ENCODE data around the gene FAN1.

FAN1 gene

GRCh38 chr15:30921106-30921505, 17.4 kb downstream of the FAN1 start:
- DNase-seq (ENCODE audit: low spot score) = no peak

GRCh38 chr15:30921781-30922479, 18.2 kb downstream of the FAN1 start:
- no peak for DNase-seq (ENCODE audit: low spot score)

- no peak for DNase-seq (ENCODE audit: low spot score)
Measured at GRCh38 chr15:30922480-30923311, 19.0 kb downstream of the FAN1 start.

- DNase-seq (ENCODE audit: low spot score) = no peak
Measured at GRCh38 chr15:30923429-30923828, 19.7 kb downstream of the FAN1 start.

GRCh38 chr15:30924353-30924752, 20.6 kb downstream of the FAN1 start:
- DNase-seq (ENCODE audit: low spot score) = no peak

- no peak for DNase-seq (ENCODE audit: low spot score)
Measured at GRCh38 chr15:30925686-30926085, 22.0 kb downstream of the FAN1 start.

GRCh38 chr15:30926161-30926560, 22.4 kb downstream of the FAN1 start:
- no peak for DNase-seq (ENCODE audit: low spot score)

GRCh38 chr15:30927148-30927761, 23.5 kb downstream of the FAN1 start:
- DNase-seq (ENCODE audit: low spot score) = no peak

- DNase-seq (ENCODE audit: low spot score) = no peak
Measured at GRCh38 chr15:30928076-30928475, 24.4 kb downstream of the FAN1 start.

GRCh38 chr15:30929064-30929669, 25.5 kb downstream of the FAN1 start:
- no peak for DNase-seq (ENCODE audit: low spot score)

GRCh38 chr15:30929982-30930381, 26.3 kb downstream of the FAN1 start:
- no peak for DNase-seq (ENCODE audit: low spot score)

- DNase-seq (ENCODE audit: low spot score) = no peak
Measured at GRCh38 chr15:30930422-30930821, 26.7 kb downstream of the FAN1 start.

GRCh38 chr15:30933293-30933692, 29.6 kb downstream of the FAN1 start:
- DNase-seq (ENCODE audit: low spot score) = no peak

- no peak for DNase-seq (ENCODE audit: low spot score)
Measured at GRCh38 chr15:30939161-30939560, 35.4 kb downstream of the FAN1 start.

- DNase-seq (ENCODE audit: low spot score) = no peak
Measured at GRCh38 chr15:30940359-30940758, 36.6 kb downstream of the FAN1 start.

GRCh38 chr15:30941520-30941919, 37.8 kb downstream of the FAN1 start:
- no peak for DNase-seq (ENCODE audit: low spot score)

- no peak for DNase-seq (ENCODE audit: low spot score)
Measured at GRCh38 chr15:30943654-30944335, 40.1 kb downstream of the FAN1 start.

- no peak for DNase-seq (ENCODE audit: low spot score)
Measured at GRCh38 chr15:30953183-30953582, 49.5 kb downstream of the FAN1 start.

GRCh38 chr15:30953731-30954378, 50.1 kb downstream of the FAN1 start:
- DNase-seq (ENCODE audit: low spot score) = no peak

GRCh38 chr15:30954674-30955073, 51.0 kb downstream of the FAN1 start:
- no peak for DNase-seq (ENCODE audit: low spot score)
